IPS-20b (cell line): Measurements from ENCODE around the gene ARPC5.

Experiments used
- H3K27ac ChIP-seq: one replicate; pipeline ENCODE4 v1.5.1; 2013; ENCODE audit warnings: low read length
- H3K27me3 ChIP-seq: 2 replicates; pipeline ENCODE4 v1.6.1; 2013; ENCODE audit warnings: mild to moderate bottlenecking, low read length, inconsistent platforms; ENCODE audit not compliant: insufficient read depth
- H3K36me3 ChIP-seq: 2 replicates; pipeline ENCODE4 v1.6.1; 2013; ENCODE audit warnings: low read depth, mild to moderate bottlenecking, inconsistent platforms, low read length, moderate library complexity; ENCODE audit not compliant: insufficient read depth
- H3K4me1 ChIP-seq: 2 replicates; pipeline ENCODE4 v1.6.1; 2013; ENCODE audit warnings: mild to moderate bottlenecking, control low read depth, inconsistent platforms, low read length, moderate library complexity; ENCODE audit not compliant: insufficient read depth
- H3K4me3 ChIP-seq: 2 replicates; pipeline ENCODE4 v1.5.1; 2013; ENCODE audit warnings: mild to moderate bottlenecking, low read length, inconsistent platforms
- H3K9ac ChIP-seq: 2 replicates; pipeline ENCODE4 v1.6.1; 2013; ENCODE audit warnings: low read depth, mild to moderate bottlenecking, inconsistent platforms, low read length, moderate library complexity
- H3K9me3 ChIP-seq: 2 replicates; pipeline ENCODE4 v1.6.1; 2013; ENCODE audit warnings: mild to moderate bottlenecking, low read depth, low read length, inconsistent platforms; ENCODE audit not compliant: insufficient read depth

ARPC5 gene

DNA sequence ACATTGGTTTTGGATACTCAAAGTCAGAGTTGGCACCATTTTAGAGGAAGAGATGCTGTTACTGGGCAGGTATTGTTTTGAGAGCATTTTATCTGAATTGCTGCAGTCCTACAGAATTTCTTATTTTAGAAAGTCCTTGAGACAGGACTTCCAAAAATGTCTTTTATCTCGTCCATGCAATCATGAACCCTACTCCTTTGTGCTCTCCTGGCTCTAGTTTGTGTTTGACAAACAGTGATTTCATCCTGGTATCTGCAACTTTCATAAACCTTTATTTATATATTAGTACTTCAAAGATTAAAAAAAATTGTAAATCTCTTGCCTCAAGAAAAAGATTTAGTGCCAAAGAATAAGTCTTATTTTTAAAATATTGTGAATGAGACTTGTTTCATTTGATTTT lies 4.6 kb upstream of the ARPC5 start:
- Histone ChIP-seq H3K27me3 (peaks cover 19% of the 10 kb centered on the region), H3K4me3 (no peak overlapping the region), H3K36me3 (no peaks in the 10 kb centered on the region), H3K4me1 (no peaks in the 10 kb centered on the region), H3K9me3 (no peaks in the 10 kb centered on the region), H3K27ac (no peak overlapping the region), H3K9ac (no peak overlapping the region)

- H3K27ac ChIP-seq = no peak overlapping the region
- peaks cover 4% of the 10 kb centered on the region; the same call in 1 of the 2 replicates for H3K4me1 ChIP-seq
- no peaks in the 10 kb centered on the region for H3K9me3 ChIP-seq
- no peak overlapping the region for H3K4me3 ChIP-seq
- no peaks in the 10 kb centered on the region for H3K36me3 ChIP-seq
- H3K27me3 ChIP-seq = peaks cover 19% of the 10 kb centered on the region
- no peak overlapping the region for H3K9ac ChIP-seq
Measured at GRCh38 chr1:183638649-183639387, 3.2 kb upstream of the ARPC5 start.

DNA sequence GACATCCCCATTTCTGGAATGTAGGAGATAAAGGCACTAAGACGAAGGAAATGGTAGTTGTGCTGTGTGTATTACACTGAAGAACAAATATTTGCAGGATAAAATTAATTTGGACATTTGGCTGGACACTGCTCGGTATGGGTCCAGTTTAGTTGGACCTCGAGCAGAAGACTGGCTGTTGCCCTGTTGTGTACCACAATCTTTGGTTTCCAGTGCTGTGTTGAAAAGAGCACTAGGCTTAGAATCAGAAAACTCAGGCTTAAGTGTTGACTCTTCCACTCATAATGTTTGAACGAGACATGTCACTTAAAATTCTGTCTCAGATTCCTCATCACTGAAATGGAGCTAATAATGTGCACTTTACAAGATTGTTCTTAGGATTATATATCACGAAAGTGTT lies 1.2 kb upstream of the ARPC5 start:
- no peak overlapping the region for H3K27ac ChIP-seq
- peak overlapping the region; percentile 90; the same call in 1 of the 2 replicates for H3K4me3 ChIP-seq
- H3K27me3 ChIP-seq = peaks cover 19% of the 10 kb centered on the region
- no peak overlapping the region for H3K9ac ChIP-seq
- H3K4me1 ChIP-seq = peaks cover 22% of the 10 kb centered on the region; the same call in 1 of the 2 replicates
- 0 out of 2 replicates have a peak, but pooled peaks cover 3% of the 10 kb centered on the region for H3K36me3 ChIP-seq
- H3K9me3 ChIP-seq = no peaks in the 10 kb centered on the region

DNA sequence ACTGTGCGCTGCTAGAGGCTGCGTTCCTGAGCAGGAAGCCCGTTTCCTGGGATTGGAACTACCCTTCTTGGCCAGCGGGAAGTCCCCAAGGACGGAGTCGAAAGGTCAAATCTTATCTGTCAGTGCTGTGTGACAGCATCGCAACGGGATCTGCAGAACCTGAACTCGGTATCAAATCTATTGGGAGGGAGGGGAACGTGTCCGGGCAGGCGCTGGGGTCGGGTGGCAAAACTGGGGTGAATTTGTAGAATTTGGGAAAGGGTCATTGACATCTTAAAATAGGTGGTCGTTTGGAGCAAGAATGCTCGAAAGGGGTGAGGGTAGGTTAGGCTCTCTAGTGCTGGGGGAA lies 725 bp upstream of the ARPC5 start:
- Histone ChIP-seq H3K9ac (no peak overlapping the region), H3K27ac (no peak overlapping the region), H3K4me3 (peak overlapping the region; percentile 90)

GRCh38 chr1:183635099-183635605 lies 431 bp downstream of the ARPC5 start:
- Histone ChIP-seq H3K27me3 (peaks cover 19% of the 10 kb centered on the region), H3K9ac (peak overlapping the region; percentile 84; the same call in 1 of the 2 replicates), H3K36me3 (peaks cover 11% of the 10 kb centered on the region), H3K27ac (peak overlapping the region; percentile 10), H3K9me3 (no peaks in the 10 kb centered on the region), H3K4me3 (peak overlapping the region; percentile 90), H3K4me1 (peaks cover 23% of the 10 kb centered on the region; the same call in 1 of the 2 replicates)

More for the DNA sequence above, 725 bp upstream of the ARPC5 start:
- Histone ChIP-seq H3K27me3 (peaks cover 19% of the 10 kb centered on the region), H3K4me1 (peaks cover 23% of the 10 kb centered on the region; the same call in 1 of the 2 replicates), H3K9me3 (no peaks in the 10 kb centered on the region), H3K36me3 (0 out of 2 replicates have a peak, but pooled peaks cover 3% of the 10 kb centered on the region)

DNA sequence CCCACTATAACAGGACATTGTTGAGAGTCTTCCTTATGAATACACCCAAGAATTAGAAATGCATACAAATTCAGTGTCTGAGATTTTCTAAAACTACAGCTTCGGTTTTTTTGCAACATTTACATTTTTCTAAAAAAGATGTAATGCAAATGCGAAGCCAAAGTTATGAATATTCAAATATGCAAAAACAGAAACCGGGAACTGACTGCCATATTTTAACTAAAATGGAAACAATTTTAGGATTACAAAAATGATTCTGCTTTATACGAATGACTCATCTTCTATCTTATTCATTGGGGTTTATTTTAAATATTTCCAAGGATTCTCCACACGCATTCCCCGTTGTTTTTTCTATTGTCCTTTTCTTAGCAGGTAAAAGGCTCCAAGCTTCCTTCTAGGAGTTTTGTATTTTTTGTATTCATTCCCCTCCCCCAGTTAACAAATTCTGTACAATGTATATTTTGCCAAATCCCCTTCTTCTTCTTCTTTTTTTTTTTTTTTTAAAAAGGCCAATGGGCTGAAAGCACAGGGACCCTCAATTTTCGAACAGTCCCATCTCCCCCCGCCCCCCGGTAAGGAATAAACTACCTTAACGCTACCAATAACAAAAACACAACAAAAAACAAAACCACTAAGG lies 1.0 kb downstream of the ARPC5 start:
- H3K27ac ChIP-seq = peak overlapping the region; percentile 19

GRCh38 chr1:183633676-183634343 lies 1.8 kb downstream of the ARPC5 start:
- no peaks in the 10 kb centered on the region for H3K9me3 ChIP-seq
- peaks cover 24% of the 10 kb centered on the region for H3K36me3 ChIP-seq
- peak overlapping the region; percentile 84; the same call in 1 of the 2 replicates for H3K9ac ChIP-seq
- H3K4me1 ChIP-seq = peaks cover 23% of the 10 kb centered on the region; the same call in 1 of the 2 replicates
- H3K27me3 ChIP-seq = peaks cover 19% of the 10 kb centered on the region
- peak overlapping the region; percentile 44 for H3K27ac ChIP-seq
- H3K4me3 ChIP-seq = peak overlapping the region; percentile 90

More for the DNA sequence above, 1.0 kb downstream of the ARPC5 start:
- Histone ChIP-seq H3K9me3 (no peaks in the 10 kb centered on the region), H3K36me3 (peaks cover 17% of the 10 kb centered on the region), H3K4me1 (peaks cover 23% of the 10 kb centered on the region; the same call in 1 of the 2 replicates), H3K9ac (peak overlapping the region; percentile 84; the same call in 1 of the 2 replicates), H3K27me3 (peaks cover 19% of the 10 kb centered on the region), H3K4me3 (peak overlapping the region; percentile 90)

DNA sequence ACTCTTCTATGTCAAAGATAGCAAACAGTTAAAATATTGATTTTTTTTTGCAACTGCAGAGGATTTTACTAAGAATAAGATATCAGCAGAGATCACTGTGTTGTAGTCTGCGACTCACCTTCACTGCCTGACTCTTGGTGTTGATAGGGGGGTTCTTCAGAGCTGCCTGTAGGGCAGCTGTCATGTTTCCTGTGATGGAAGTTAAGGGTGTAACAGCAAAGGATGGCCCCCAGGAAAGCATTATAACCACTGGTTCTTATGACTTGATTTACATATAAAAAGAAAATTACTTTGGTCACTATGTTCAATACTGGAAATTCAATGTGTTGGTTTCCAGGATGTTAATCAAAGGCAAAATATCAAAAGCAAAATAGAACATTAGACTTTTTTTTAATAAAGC lies 2.6 kb downstream of the ARPC5 start:
- H3K4me1 ChIP-seq = peaks cover 23% of the 10 kb centered on the region; the same call in 1 of the 2 replicates

GRCh38 chr1:183632114-183632513 lies 3.5 kb downstream of the ARPC5 start:
- Histone ChIP-seq H3K27ac (no peak overlapping the region), H3K4me3 (0 out of 2 replicates have a peak overlapping the region, but pooled peaks have one; percentile 90)

More for the DNA sequence above, 2.6 kb downstream of the ARPC5 start:
- no peaks in the 10 kb centered on the region for H3K9me3 ChIP-seq
- H3K4me3 ChIP-seq = peak overlapping the region; percentile 90
- H3K27ac ChIP-seq = peak overlapping the region; percentile 44
- peaks cover 19% of the 10 kb centered on the region for H3K27me3 ChIP-seq
- peak overlapping the region; percentile 84; the same call in 1 of the 2 replicates for H3K9ac ChIP-seq
- peaks cover 32% of the 10 kb centered on the region for H3K36me3 ChIP-seq

DNA sequence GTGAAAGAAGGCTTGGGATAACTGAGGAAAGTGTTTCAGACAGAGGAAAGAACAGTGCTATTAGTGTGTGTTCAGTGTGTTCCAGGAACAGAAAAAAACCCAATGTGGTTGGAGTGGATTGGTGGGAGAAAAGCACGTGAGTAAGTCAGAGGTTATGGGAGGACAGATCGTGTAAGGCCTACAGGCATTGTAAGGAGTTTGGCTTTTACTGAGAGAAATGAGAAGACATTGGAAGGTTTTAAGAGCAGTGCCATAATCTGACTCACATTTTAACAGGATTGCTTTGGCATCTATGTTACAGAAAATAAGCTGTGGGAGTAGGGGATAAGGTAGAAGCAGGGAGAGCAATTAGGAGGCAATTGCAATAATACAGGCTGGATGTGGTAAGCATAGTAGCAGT lies 4.8 kb downstream of the ARPC5 start:
- Histone ChIP-seq H3K4me3 (no peak overlapping the region), H3K36me3 (peaks cover 49% of the 10 kb centered on the region), H3K9me3 (no peaks in the 10 kb centered on the region), H3K9ac (no peak overlapping the region), H3K27ac (no peak overlapping the region), H3K27me3 (no peaks in the 10 kb centered on the region), H3K4me1 (peaks cover 23% of the 10 kb centered on the region; the same call in 1 of the 2 replicates)

More at GRCh38 chr1:183632114-183632513, 3.5 kb downstream of the ARPC5 start:
- Histone ChIP-seq H3K27me3 (peaks cover 11% of the 10 kb centered on the region), H3K9ac (no peak overlapping the region; the same call in 1 of the 2 replicates), H3K9me3 (no peaks in the 10 kb centered on the region), H3K36me3 (peaks cover 38% of the 10 kb centered on the region), H3K4me1 (peaks cover 23% of the 10 kb centered on the region; the same call in 1 of the 2 replicates)

DNA sequence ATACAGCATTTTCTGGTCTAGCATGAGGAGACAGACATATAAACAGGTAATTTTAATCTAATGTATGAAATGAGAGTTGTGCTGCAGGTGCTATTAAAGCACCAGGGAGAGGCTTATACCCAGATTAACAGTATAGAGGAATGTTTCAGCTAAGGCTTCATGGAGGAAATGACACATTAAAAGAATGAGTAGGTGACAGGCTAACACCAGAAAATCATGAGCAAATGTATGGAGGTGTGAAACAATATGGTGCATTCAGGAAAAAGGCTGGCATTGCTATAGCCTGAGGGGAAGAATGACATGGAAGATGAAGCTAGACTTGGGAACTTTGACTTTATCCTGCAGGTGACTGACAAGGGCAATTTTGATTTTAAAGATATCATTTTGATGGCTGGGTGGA lies 7.0 kb downstream of the ARPC5 start:
- H3K9ac ChIP-seq = no peak overlapping the region
- H3K27me3 ChIP-seq = no peaks in the 10 kb centered on the region
- H3K9me3 ChIP-seq = no peaks in the 10 kb centered on the region
- H3K4me1 ChIP-seq = peaks cover 19% of the 10 kb centered on the region; the same call in 1 of the 2 replicates
- H3K27ac ChIP-seq = no peak overlapping the region
- H3K4me3 ChIP-seq = no peak overlapping the region
- H3K36me3 ChIP-seq = peaks cover 57% of the 10 kb centered on the region
